C4-2B (cell line): ENCODE data around the gene JADE3.

ENCODE experiments used
- ZFX ChIP-seq: fragments of 450-650 bp; IDR thresholded peaks from 2 replicates; pipeline ENCODE4 v1.6.1; 2017
- TF ChIP-seq, protein P1 (sequence below): fragments of 450-650 bp; conservative IDR thresholded peaks from 2 replicates; pipeline ENCODE4 v1.5.1; 2017; ENCODE audit warnings: mild to moderate bottlenecking

DNA sequence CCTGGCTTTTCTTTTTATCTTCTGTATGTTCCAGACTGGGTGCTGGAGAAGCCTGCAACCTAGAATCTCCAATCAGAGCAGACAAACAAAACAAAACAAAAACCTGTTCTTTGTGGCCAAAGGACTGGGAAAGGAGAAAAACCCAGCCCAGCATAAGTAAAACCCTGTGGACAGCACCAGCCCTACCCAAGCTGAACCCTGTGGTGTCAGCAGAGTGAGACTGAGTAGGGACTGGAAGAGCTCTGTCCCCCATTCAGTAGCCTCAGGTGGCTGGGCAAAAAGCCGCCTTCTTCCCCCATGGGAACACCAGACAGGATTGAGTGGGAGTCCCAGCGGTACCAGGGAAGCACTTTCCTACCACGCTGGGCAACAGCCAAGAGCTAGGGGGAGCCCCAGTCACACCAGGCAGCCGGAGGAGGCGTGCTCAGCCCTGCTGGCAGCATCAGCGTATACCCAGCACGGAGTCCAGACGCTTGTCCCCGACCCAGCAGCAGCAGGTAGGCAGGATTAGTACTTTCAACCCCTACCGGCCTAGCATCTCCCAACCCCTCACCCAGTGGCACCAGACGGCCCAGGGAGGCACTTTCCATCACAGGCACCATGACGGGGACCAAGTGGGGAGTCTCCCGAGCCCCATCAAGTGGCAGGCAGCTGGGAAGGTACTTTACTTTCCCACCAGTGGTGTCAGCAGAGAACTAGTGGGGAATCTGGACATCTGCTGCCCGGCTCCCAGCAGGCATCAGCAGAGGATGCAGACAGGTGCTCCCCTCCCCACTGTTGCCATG lies 8.6 kb upstream of the JADE3 start:
- TF ChIP-seq, protein P1, sequence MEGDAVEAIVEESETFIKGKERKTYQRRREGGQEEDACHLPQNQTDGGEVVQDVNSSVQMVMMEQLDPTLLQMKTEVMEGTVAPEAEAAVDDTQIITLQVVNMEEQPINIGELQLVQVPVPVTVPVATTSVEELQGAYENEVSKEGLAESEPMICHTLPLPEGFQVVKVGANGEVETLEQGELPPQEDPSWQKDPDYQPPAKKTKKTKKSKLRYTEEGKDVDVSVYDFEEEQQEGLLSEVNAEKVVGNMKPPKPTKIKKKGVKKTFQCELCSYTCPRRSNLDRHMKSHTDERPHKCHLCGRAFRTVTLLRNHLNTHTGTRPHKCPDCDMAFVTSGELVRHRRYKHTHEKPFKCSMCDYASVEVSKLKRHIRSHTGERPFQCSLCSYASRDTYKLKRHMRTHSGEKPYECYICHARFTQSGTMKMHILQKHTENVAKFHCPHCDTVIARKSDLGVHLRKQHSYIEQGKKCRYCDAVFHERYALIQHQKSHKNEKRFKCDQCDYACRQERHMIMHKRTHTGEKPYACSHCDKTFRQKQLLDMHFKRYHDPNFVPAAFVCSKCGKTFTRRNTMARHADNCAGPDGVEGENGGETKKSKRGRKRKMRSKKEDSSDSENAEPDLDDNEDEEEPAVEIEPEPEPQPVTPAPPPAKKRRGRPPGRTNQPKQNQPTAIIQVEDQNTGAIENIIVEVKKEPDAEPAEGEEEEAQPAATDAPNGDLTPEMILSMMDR, result peak; percentile 84
- TF ChIP-seq ZFX, result no peak
